Measurements from ENCODE around the gene IFT22.
"Not testable (repeated sequence)": the region's sequence is repeated elsewhere in the genome, so short reads cannot be mapped to it uniquely, and the experiment has no call there.

DNA sequence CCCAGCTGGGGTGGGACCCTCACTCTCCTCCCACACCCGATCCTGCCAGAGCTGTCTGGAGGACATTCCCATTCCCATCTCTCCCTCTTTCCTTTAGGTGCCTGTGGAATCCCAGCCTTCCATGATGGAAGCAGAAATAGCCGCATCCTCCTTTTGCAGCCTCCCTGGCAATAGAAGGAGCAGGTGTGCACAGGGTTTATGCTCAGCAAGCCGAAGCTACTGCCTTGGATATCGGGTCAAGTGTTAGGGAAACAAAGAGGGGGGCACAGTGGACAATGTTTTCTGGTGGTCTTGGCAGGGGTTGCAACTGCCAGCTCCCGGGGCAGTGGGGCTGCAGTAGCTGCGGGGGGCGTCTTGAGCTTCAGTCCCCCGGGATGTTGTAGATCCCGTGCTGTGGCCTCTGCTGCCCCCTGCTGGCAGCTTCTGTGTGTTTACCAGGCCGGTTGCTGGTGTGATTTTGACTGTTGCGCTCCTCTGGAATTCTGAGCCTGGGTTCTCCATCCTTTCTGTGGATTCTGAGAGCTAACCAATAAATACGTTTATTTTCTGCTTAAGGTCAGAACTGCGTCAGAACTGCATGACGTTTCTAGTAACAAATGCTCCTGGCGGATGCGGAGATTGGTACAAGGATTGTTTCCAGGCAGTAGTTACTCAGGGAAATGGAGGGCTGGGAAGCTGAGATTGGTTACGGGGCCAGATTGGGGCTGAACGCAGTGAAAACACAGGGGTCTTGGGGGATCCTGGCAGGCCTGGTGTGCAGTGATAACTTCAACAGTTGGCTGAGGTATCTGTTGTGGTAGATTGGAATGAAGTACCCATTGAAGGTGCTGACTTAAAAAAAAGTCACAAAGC, 31.2 kb downstream of the IFT22 start:
- TF ChIP-seq, protein P1, sequence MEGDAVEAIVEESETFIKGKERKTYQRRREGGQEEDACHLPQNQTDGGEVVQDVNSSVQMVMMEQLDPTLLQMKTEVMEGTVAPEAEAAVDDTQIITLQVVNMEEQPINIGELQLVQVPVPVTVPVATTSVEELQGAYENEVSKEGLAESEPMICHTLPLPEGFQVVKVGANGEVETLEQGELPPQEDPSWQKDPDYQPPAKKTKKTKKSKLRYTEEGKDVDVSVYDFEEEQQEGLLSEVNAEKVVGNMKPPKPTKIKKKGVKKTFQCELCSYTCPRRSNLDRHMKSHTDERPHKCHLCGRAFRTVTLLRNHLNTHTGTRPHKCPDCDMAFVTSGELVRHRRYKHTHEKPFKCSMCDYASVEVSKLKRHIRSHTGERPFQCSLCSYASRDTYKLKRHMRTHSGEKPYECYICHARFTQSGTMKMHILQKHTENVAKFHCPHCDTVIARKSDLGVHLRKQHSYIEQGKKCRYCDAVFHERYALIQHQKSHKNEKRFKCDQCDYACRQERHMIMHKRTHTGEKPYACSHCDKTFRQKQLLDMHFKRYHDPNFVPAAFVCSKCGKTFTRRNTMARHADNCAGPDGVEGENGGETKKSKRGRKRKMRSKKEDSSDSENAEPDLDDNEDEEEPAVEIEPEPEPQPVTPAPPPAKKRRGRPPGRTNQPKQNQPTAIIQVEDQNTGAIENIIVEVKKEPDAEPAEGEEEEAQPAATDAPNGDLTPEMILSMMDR (IDR thresholded peaks at IDR 0.05): peak; percentile 73
- TF ChIP-seq EZH2phosphoT487, EZH2 (IDR thresholded peaks at IDR 0.05): not testable (repeated sequence)

Measured in neural progenitor cell (in vitro differentiated cells).